Right lobe of liver (tissue), 6 donors: ENCODE results near the gene MFSD1. TPM values are rescaled to one million over a fixed set of nuclear protein-coding genes. Genes with fewer than 3 reads are reported as not detected.
A peak's percentile ranks its signal among the peaks of the same experiment; 100 is the strongest.

ENCODE experiments used
- ATAC-seq, 4 donors: fragments of 200-7000 bp; cut with Tn5 transposase; one replicate each; pipeline ENCODE4 v1.9.1; 2020; ENCODE audit warnings: mild to moderate bottlenecking in 4 of 4, moderate library complexity in 4 of 4
- DNase-seq, 3 donors: peaks; one replicate each; pipeline ENCODE4 v3.0.0-alpha.2; 2020
- H3K27ac ChIP-seq, 3 donors: fragments of 200-600 bp; one replicate each; pipeline ENCODE4 v1.8.0; 2022
- H3K27me3 ChIP-seq, 2 donors: fragments of 200-600 bp; one replicate each; pipeline ENCODE4 v1.8.0; 2022
- H3K36me3 ChIP-seq, 4 donors: fragments of 200-600 bp; sonication (generic) in 1 of 4; one replicate each; pipeline versions ENCODE4 v1.5.1 to v1.8.0; 2017 to 2022; ENCODE audit warnings: control low read depth in 1 of 4
- H3K4me1 ChIP-seq, 4 donors: fragments of 200-600 bp; sonication (generic) in 1 of 4; one replicate each; pipeline versions ENCODE4 v1.5.1 to v1.8.0; 2017 to 2022; ENCODE audit warnings: control low read depth in 1 of 4
- H3K4me3 ChIP-seq, 3 donors: fragments of 200-600 bp; one replicate each; pipeline ENCODE4 v1.8.0; 2022
- H3K9me3 ChIP-seq, 4 donors: fragments of 200-600 bp; sonication (generic) in 1 of 4; one replicate each; pipeline versions ENCODE4 v1.5.1 to v1.8.0; 2017 to 2022; ENCODE audit warnings: control low read depth in 1 of 4
- POLR2A ChIP-seq: fragments of 450-650 bp; IDR thresholded peaks from one replicate; pipeline ENCODE4 v1.6.1; 2017; ENCODE audit warnings: antibody characterized with exemption, mild to moderate bottlenecking
- WGBS: methylation state at CpG from one replicate; pipeline ENCODE4 v1.1.6; 2018; ENCODE audit warnings: low coverage, low lambda C conversion rate; ENCODE audit not compliant: insufficient coverage; ENCODE audit errors: missing lambda C conversion rate; 5-methylcytosine and 5-hydroxymethylcytosine counted together
- intact Hi-C, 2 donors: fragments of 100-400 bp; cut with DNase I; formaldehyde crosslinking; loops; one replicate each; pipeline versions ENCODE4 v1.11.2 to v1.14.1; 2022
- total RNA-seq, 6 experiments: library from RNA; depleted of rRNA in 2 of 6; stranded (reverse); fragments of >200 nt in 2 of 6; fragmentation: NEBNext Ultra II Directional in 3 of 6; extraction: Animal tissue kit (Norgen Biotek cat#: 25700) in 3 of 6; gene quantifications; one replicate each; pipeline versions ENCODE4 v1.1.0 to v1.2.4, GENCODE V29; 2016 to 2023
- TF ChIP-seq, protein P1 (sequence below), 4 donors: fragments of 200-600 bp in 3 of 4; fragments of 450-650 bp in 1 of 4; IDR thresholded peaks; one replicate each; pipeline versions ENCODE4 v1.5.1 to v1.8.0; 2016 to 2022; ENCODE audit warnings: antibody characterized with exemption in 4 of 4, mild to moderate bottlenecking in 2 of 4
- donor health status: DM: no; HTN: yes; CAD: no.
- donor health status: DM: no; HTN: no; CAD: no.
- donor health status: DM: no; HTN: no; CAD: no.
- donor health status: DM: no; HTN: yes; CAD: no.
- donor health status: DM: no; HTN: yes; CAD: no.

The MFSD1 gene
- total RNA-seq, 6 experiments from 2014 or later: 25.3 to 38.5 (median 35.3) TPM

DNA sequence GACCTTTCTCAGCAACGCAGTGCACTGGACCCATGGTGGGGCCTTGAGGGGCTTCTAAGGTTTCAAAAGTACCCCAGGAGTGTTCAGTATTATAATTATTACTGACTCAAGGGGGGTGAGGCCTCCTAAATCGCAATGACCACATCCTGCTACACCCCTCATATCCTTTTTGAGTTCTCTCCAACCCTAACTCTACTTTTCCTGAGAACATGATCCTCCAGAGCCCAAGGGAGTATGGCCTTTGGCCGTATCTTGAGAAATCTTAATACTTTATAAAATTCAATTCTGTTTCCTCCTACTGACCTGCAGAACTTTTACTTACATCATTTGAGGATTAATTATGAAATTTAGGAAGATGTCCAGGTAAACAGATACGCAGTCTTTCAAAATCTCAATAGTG is 39.2 kb upstream of the MFSD1 start:
- DNase-seq (no peak), ATAC-seq (no peak)
- H3K9me3 ChIP-seq: no peaks in the 10 kb centered on the region
- no peak overlapping the region for H3K4me3 ChIP-seq
- intact Hi-C loops: no loop called here
- H3K4me1 ChIP-seq: no peaks in the 10 kb centered on the region
- WGBS: 69% methylated on average over 3 of the region's 4 CpGs
- H3K27ac ChIP-seq: no peak overlapping the region
- no peak for TF ChIP-seq POLR2A
- no peaks in the 10 kb centered on the region for H3K36me3 ChIP-seq
- no peaks in the 10 kb centered on the region for H3K27me3 ChIP-seq

DNA sequence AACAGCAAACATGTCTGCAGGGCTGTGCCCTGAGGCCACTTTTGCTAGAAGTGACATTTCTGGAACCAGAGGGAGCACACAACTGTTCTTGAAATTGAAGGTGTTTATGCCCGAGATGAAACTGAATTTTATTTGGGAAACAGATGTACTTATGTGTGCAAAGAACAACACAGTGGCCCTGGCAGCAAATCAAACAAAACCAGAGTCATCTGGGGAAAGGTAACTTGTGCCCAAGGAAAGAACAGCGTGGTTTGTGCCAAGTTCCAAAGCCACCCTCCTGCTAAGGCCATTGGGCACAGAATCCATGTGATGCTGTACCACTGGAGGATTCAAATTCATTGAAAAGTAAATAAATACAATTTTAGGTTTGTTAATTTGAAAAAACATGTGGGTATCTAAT is 38.4 kb upstream of the MFSD1 start:
- no peak for TF ChIP-seq POLR2A
- TF ChIP-seq, protein P1, sequence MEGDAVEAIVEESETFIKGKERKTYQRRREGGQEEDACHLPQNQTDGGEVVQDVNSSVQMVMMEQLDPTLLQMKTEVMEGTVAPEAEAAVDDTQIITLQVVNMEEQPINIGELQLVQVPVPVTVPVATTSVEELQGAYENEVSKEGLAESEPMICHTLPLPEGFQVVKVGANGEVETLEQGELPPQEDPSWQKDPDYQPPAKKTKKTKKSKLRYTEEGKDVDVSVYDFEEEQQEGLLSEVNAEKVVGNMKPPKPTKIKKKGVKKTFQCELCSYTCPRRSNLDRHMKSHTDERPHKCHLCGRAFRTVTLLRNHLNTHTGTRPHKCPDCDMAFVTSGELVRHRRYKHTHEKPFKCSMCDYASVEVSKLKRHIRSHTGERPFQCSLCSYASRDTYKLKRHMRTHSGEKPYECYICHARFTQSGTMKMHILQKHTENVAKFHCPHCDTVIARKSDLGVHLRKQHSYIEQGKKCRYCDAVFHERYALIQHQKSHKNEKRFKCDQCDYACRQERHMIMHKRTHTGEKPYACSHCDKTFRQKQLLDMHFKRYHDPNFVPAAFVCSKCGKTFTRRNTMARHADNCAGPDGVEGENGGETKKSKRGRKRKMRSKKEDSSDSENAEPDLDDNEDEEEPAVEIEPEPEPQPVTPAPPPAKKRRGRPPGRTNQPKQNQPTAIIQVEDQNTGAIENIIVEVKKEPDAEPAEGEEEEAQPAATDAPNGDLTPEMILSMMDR (IDR thresholded peaks at IDR 0.05): no peak
- Histone ChIP-seq H3K9me3 (no peaks in the 10 kb centered on the region), H3K36me3 (no peaks in the 10 kb centered on the region), H3K27ac (no peak overlapping the region), H3K4me3 (no peak overlapping the region), H3K27me3 (no peaks in the 10 kb centered on the region), H3K4me1 (peaks cover 0 to 5% (median 0%) of the 10 kb centered on the region in 4 donors)
- intact Hi-C loops: no loop called here
- DNase-seq (no peak), ATAC-seq (no peak)
- WGBS: 52% methylated on average over 2 of the region's 2 CpGs

DNA sequence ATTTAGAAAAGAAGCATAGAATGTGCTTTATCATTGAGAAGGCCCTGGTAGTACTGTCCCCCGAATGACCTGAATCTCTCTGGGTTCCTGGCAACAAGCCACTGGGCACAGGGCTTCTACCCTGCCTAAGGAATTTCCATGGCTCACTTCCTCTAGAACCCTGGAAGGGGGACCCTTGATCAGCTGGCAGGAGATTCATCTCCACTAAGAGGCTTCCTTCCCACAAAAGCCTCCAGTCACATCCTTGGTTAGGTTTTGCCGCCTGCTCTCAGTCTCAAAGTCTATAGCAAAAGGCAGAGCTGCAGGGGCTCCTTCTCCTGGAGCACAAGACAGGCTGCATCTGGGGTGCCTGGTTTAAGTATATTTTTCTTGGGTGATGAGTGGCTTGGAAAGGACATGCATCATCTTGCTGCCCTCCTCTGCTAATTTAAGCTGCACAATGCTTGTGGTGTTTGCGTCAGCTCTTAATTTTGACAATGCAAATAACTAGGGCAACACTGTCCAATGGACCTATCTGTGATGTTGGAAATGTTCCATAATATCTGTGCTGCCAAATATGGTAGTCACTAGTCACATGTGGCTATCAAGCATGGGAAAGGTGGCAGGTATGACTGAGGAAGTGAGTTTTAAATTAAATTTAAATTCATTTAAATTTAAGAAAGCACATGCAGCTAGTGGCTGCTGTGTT is 36.2 kb upstream of the MFSD1 start:
- 76% methylated on average over 2 of the region's 3 CpGs for WGBS
- no peaks in the 10 kb centered on the region for H3K27me3 ChIP-seq
- no peaks in the 10 kb centered on the region for H3K9me3 ChIP-seq
- no peaks in the 10 kb centered on the region for H3K36me3 ChIP-seq
- intact Hi-C loops: no loop called here
- ATAC-seq (no peak), DNase-seq (no peak)
- TF ChIP-seq, protein P1 (IDR thresholded peaks at IDR 0.05): no peak
- no peak for TF ChIP-seq POLR2A
- H3K4me1 ChIP-seq: peaks cover 0 to 18% (median 0%) of the 10 kb centered on the region in 4 donors
- H3K4me3 ChIP-seq: no peak overlapping the region
- no peak overlapping the region for H3K27ac ChIP-seq

DNA sequence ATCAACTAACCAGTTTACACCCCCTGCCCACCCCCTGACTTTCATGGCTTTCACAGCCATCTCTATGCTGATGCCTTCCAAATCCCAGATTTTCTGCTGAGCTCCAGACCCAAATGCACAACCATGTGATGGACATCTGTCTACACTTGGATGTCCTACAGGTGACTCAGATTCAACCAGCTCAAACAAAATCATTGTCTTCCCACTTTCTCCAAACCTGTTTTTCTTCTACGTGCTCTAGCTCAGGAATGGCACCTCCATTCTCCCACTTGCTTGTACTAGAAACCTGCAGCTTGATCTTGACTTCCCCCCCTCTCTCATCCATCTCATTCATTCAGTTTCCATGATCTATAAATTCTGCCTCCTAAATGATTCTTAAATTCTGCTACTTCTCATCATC is 35.5 kb upstream of the MFSD1 start:
- no peaks in the 10 kb centered on the region for H3K9me3 ChIP-seq
- 80% methylated on average over 1 of the region's 1 CpG for WGBS
- TF ChIP-seq, protein P1 (IDR thresholded peaks at IDR 0.05): no peak
- TF ChIP-seq POLR2A: no peak
- intact Hi-C loops: no loop called here
- no peaks in the 10 kb centered on the region for H3K27me3 ChIP-seq
- no peak overlapping the region for H3K27ac ChIP-seq
- no peak for DNase-seq
- H3K4me1 ChIP-seq: peaks cover 0 to 18% (median 0%) of the 10 kb centered on the region in 4 donors
- no peak for ATAC-seq
- H3K4me3 ChIP-seq: no peak overlapping the region
- no peaks in the 10 kb centered on the region for H3K36me3 ChIP-seq

DNA sequence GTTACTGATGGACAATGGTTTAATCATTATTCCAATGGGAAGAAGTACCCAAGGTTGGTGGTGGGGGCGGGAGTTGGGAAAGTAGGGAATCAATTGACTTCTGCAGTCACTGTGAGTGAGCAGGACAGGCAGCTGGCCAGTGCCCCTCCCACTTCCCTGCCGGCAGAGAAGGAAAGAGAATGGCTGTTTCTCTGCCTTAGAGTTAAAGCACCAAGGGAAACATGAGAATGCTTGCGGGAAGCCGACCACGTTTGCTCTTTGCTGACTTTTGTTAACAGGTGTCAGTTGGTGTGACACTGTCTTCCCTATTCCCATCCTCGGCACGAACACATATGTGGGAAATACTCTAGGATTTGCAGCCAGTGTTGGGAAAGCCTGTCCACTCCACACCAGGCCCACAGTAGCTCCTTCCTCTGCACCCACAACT is 33.5 kb upstream of the MFSD1 start:
- TF ChIP-seq, protein P1 (IDR thresholded peaks at IDR 0.05): no peak
- no peaks in the 10 kb centered on the region for H3K36me3 ChIP-seq
- H3K4me3 ChIP-seq: no peak overlapping the region
- peaks cover 0 to 18% (median 0%) of the 10 kb centered on the region in 4 donors for H3K4me1 ChIP-seq
- 31% methylated on average over 7 of the region's 7 CpGs for whole genome bisulfite sequencing
- intact Hi-C loops: no loop called here
- no peaks in the 10 kb centered on the region for H3K9me3 ChIP-seq
- ATAC-seq (peak; percentile 75 to 87 (median 84)), DNase-seq (peak in 1 of 3 donors; percentile 63)
- no peaks in the 10 kb centered on the region for H3K27me3 ChIP-seq
- H3K27ac ChIP-seq: peak overlapping the region; percentile 7 to 18 (median 17)
